ENCODE data around the gene ADAM33. TPM values are rescaled to one million over a fixed set of nuclear protein-coding genes. Genes with fewer than 3 reads are reported as not detected.

ADAM33 gene
- total RNA-seq, 1 donor from 2014 or later: 0.53 TPM

DNA sequence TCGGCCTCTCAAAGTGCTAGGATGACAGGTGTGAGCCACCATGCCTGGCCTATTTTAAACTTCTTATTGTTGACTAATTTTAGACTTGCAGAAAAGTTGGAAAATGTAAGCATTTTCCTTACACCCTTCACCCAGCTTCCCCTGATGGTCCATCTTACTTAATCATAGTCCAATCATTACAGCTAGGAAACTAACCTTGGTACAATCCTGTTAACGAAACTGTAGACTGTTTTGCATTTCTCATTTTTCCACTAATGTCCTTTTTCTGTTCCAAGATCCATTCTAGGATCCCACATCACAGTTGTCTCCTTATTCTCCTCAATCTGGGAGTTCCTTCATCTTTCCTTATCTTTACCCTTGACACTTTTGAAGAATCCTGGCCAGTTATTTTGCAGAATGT lies 18.0 kb downstream of the ADAM33 start:
- H3K27me3 ChIP-seq (ENCODE audit: control insufficient read depth, insufficient read depth, low read length): peaks cover 23% of the 10 kb centered on the region
- TF ChIP-seq, protein P1, sequence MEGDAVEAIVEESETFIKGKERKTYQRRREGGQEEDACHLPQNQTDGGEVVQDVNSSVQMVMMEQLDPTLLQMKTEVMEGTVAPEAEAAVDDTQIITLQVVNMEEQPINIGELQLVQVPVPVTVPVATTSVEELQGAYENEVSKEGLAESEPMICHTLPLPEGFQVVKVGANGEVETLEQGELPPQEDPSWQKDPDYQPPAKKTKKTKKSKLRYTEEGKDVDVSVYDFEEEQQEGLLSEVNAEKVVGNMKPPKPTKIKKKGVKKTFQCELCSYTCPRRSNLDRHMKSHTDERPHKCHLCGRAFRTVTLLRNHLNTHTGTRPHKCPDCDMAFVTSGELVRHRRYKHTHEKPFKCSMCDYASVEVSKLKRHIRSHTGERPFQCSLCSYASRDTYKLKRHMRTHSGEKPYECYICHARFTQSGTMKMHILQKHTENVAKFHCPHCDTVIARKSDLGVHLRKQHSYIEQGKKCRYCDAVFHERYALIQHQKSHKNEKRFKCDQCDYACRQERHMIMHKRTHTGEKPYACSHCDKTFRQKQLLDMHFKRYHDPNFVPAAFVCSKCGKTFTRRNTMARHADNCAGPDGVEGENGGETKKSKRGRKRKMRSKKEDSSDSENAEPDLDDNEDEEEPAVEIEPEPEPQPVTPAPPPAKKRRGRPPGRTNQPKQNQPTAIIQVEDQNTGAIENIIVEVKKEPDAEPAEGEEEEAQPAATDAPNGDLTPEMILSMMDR (IDR thresholded peaks at IDR 0.05; ENCODE audit: insufficient read depth, low read length, severe bottlenecking): no peak
- FAIRE-seq (no peak), DNase-seq (ENCODE audit: low read depth) (no peak)
- no peak overlapping the region for H3K4me3 ChIP-seq (ENCODE audit: low read depth, low read length)
- no peaks in the 10 kb centered on the region for H3K36me3 ChIP-seq (ENCODE audit: control insufficient read depth, insufficient read depth, low read length)

DNA sequence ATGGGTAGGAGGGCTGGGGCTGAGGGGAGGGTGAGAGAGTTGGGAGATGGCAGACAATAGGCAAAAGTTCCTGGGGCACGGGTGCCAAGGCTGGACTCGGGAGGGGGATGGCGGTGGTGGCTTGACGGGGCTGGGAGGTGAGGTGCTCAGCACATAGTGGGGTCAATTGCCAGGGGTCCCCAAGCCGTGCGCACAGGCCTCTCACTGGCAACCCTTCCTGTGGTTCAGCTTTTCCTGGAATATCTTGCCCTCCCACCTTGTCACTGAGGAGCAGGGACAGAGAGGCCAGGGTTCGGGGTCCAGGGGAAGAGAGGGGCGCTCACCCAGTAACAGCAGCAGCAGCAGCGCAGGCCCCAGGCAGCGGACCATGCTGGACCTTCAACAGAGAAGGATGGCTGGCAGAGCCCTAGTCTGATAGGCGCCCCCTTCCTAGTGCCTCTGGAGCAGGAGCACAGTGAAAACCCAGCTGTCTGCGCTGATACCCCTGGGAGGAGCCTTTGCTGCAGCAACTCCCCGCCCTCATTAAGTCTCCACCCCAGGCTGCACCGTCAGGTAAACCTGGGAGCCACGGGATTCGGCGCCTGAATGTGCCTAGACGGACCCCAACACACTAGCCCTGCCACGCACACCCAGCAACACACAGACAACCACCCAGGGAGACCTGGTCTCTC lies 18.6 kb downstream of the ADAM33 start, which contains the start of gene GFRA4:
TSS of gene GFRA4 (minus strand) at position 369 of the 671 bp plus-strand sequence. CDS start at position 369, 0 bp downstream.
- Histone ChIP-seq H3K36me3 (ENCODE audit: control insufficient read depth, insufficient read depth, low read length) (no peaks in the 10 kb centered on the region), H3K4me3 (ENCODE audit: low read depth, low read length) (no peak within 1 kb of the TSS), H3K27me3 (ENCODE audit: control insufficient read depth, insufficient read depth, low read length) (peaks cover 23% of the 10 kb centered on the region)
- TF ChIP-seq, protein P1 (IDR thresholded peaks at IDR 0.05; ENCODE audit: insufficient read depth, low read length, severe bottlenecking): no peak
- FAIRE-seq (no peak), DNase-seq (ENCODE audit: low read depth) (no peak)

DNA sequence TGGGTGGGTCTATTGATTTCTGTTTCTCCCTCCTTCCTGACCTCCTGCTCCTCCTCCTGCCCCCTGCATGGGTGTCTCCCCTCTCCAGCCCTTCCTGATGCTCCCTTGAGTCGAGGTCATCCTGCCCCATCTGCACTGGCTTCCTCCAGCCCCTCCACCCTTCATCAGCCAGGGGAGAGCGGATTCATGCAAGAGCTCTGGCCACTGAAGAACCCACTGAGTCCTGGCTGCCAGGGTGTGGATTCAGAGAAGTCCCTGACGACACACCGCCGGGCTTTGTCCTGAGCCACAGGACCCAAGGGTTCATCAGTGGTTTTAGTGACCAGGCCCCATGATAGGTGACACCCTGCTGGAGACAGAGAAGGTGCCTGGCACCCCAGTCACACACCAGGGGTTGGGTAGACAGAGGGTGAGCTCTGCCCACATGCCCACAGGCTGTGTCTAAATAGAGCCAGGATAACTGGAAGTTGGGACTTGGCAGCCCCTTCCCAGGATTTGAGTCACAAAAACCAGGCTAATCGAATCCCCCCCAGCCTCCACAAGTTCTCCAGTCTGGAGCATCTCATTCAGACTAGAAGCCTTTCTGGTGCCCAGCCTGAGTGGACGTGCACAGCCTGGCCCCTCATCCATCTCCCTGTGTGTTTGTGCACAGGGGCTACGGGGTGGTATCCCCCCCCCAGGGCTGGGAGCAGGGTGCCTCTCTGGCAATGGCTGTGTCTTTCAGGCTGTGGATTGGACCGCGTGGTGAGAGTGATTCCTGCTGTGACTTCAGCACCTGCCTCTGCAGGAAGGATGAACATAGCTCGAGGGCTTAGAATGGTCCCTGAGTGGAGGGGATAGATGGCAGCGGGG lies 19.8 kb downstream of the ADAM33 start:
- no peak overlapping the region for H3K4me3 ChIP-seq (ENCODE audit: low read depth, low read length)
- peaks cover 26% of the 10 kb centered on the region for H3K27me3 ChIP-seq (ENCODE audit: control insufficient read depth, insufficient read depth, low read length)
- no peaks in the 10 kb centered on the region for H3K36me3 ChIP-seq (ENCODE audit: control insufficient read depth, insufficient read depth, low read length)
- TF ChIP-seq, protein P1 (IDR thresholded peaks at IDR 0.05; ENCODE audit: insufficient read depth, low read length, severe bottlenecking): no peak
- FAIRE-seq (no peak), DNase-seq (ENCODE audit: low read depth) (no peak)

GRCh38 chr20:3661060-3661813 lies 20.6 kb downstream of the ADAM33 start:
- Histone ChIP-seq H3K27me3 (ENCODE audit: control insufficient read depth, insufficient read depth, low read length) (peaks cover 26% of the 10 kb centered on the region), H3K4me3 (ENCODE audit: low read depth, low read length) (no peak overlapping the region), H3K36me3 (ENCODE audit: control insufficient read depth, insufficient read depth, low read length) (no peaks in the 10 kb centered on the region)
- DNase-seq (ENCODE audit: low read depth) (no peak), FAIRE-seq (no peak)
- TF ChIP-seq, protein P1 (IDR thresholded peaks at IDR 0.05; ENCODE audit: insufficient read depth, low read length, severe bottlenecking): no peak

DNA sequence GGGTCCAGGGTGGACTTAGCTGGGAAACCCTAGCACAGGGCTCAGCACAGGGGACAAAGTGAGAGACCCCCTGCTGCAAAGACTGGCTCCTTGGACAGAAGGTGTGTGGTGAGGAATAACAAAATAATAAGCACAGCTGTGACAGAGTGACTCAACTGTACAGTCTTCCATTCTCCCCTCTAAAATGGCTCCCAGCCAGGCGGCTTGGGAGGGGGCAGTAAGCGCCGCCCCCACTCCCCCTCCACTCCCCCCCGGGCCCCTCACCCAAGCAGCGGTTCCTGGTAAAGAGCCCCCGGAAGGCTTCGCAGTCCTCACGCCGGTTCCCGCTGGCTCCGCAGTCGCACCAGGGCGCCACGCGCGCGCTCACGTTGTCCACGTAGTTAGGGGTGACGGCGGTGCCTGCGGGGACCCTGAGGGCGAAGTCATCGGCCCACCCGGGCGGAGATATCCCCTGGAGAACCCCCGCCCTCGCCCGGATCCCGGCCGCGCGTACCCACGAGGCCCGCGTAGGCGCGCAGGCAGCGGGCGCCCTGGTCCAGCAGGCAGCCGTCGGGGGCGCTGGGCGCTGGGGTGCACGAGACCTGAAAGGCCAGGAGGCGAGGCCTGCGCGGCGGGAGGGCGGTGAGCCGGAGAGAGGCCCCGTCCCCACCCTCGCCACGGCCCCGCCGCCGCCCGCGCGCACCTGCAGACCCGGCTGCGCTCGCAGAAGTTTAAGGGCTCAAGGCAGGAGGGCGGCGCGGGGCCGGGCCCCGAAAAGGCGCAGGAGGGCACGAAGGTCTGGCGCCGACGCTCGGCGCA lies 21.3 kb downstream of the ADAM33 start:
- no peaks in the 10 kb centered on the region for H3K36me3 ChIP-seq (ENCODE audit: control insufficient read depth, insufficient read depth, low read length)
- FAIRE-seq (no peak), DNase-seq (ENCODE audit: low read depth) (no peak)
- TF ChIP-seq, protein P1 (IDR thresholded peaks at IDR 0.05; ENCODE audit: insufficient read depth, low read length, severe bottlenecking): no peak
- peaks cover 26% of the 10 kb centered on the region for H3K27me3 ChIP-seq (ENCODE audit: control insufficient read depth, insufficient read depth, low read length)
- no peak overlapping the region for H3K4me3 ChIP-seq (ENCODE audit: low read depth, low read length)

Data from bronchial epithelial cell (primary cell).